ENCODE data around the gene CAT. TPM values are rescaled to one million over a fixed set of nuclear protein-coding genes. Genes with fewer than 3 reads are reported as not detected.

CAT gene
- total RNA-seq, 1 donor from 2014 or later = 16.4 TPM

- TF ChIP-seq, protein P1, sequence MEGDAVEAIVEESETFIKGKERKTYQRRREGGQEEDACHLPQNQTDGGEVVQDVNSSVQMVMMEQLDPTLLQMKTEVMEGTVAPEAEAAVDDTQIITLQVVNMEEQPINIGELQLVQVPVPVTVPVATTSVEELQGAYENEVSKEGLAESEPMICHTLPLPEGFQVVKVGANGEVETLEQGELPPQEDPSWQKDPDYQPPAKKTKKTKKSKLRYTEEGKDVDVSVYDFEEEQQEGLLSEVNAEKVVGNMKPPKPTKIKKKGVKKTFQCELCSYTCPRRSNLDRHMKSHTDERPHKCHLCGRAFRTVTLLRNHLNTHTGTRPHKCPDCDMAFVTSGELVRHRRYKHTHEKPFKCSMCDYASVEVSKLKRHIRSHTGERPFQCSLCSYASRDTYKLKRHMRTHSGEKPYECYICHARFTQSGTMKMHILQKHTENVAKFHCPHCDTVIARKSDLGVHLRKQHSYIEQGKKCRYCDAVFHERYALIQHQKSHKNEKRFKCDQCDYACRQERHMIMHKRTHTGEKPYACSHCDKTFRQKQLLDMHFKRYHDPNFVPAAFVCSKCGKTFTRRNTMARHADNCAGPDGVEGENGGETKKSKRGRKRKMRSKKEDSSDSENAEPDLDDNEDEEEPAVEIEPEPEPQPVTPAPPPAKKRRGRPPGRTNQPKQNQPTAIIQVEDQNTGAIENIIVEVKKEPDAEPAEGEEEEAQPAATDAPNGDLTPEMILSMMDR (IDR thresholded peaks at IDR 0.05; ENCODE audit: insufficient read depth, low read length, poor library complexity, severe bottlenecking) = no peak
- H3K27me3 ChIP-seq (ENCODE audit: control insufficient read depth, insufficient read depth, low read length) = no peaks in the 10 kb centered on the region
- no peaks in the 10 kb centered on the region for H3K36me3 ChIP-seq (ENCODE audit: control insufficient read depth, insufficient read depth, low read length)
- DNase-seq (ENCODE audit: low read depth) = no peak
- no peak overlapping the region for H3K4me3 ChIP-seq (ENCODE audit: low read depth, low read length)
Observed at GRCh38 chr11:34508524-34508923, 69.8 kb downstream of the CAT start.

GRCh38 chr11:34509336-34509876 lies 70.7 kb downstream of the CAT start:
- TF ChIP-seq, protein P1 (IDR thresholded peaks at IDR 0.05; ENCODE audit: insufficient read depth, low read length, poor library complexity, severe bottlenecking) = no peak
- DNase-seq (ENCODE audit: low read depth) = no peak
- Histone ChIP-seq H3K4me3 (ENCODE audit: low read depth, low read length) (no peak overlapping the region), H3K36me3 (ENCODE audit: control insufficient read depth, insufficient read depth, low read length) (no peaks in the 10 kb centered on the region), H3K27me3 (ENCODE audit: control insufficient read depth, insufficient read depth, low read length) (no peaks in the 10 kb centered on the region)

DNA sequence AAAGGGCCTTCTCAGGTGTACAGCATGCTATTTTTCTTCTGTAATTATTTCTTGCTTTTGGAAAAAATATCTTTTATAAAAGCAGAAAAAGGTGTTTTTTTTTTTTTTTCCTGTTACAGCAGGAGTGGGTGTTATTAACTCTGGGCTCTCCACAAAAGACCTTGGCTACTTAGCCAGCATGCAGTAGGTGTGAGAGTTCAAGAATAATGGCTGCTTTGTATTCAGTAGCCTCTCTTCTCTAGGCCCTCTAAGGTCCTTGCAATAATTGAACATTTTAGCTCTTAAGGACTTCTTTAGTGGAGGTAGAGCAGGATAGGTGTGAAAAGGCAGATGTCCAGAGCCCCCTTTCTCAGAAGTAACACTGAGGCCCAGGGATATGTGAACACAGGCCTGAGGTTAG lies 71.5 kb downstream of the CAT start:
- H3K27me3 ChIP-seq (ENCODE audit: control insufficient read depth, insufficient read depth, low read length) = no peaks in the 10 kb centered on the region
- H3K36me3 ChIP-seq (ENCODE audit: control insufficient read depth, insufficient read depth, low read length) = no peaks in the 10 kb centered on the region
- no peak overlapping the region for H3K4me3 ChIP-seq (ENCODE audit: low read depth, low read length)
- TF ChIP-seq, protein P1 (IDR thresholded peaks at IDR 0.05; ENCODE audit: insufficient read depth, low read length, poor library complexity, severe bottlenecking) = no peak
- DNase-seq (ENCODE audit: low read depth) = no peak

DNA sequence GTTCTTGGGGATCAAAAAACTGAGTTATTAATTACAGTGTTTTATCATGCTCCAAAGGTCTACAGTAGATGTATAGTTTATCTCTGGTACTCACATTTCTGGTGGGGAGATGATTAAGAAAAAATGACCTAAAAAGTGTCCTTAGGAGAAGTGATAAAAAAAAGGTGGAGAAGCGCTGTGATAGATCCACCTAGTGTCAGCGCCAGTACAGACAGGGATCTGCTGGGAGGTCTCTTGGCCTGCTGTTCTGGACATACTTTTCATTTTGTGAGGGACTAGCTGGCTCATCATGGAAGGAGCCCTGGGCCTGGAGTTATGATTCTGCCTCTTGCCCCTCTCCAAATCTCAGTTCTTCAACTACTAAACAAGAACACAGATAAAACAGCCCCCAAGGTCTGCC lies 71.9 kb downstream of the CAT start:
- no peak for DNase-seq (ENCODE audit: low read depth)
- no peak overlapping the region for H3K4me3 ChIP-seq (ENCODE audit: low read depth, low read length)
- no peaks in the 10 kb centered on the region for H3K36me3 ChIP-seq (ENCODE audit: control insufficient read depth, insufficient read depth, low read length)
- TF ChIP-seq, protein P1 (IDR thresholded peaks at IDR 0.05; ENCODE audit: insufficient read depth, low read length, poor library complexity, severe bottlenecking) = no peak
- H3K27me3 ChIP-seq (ENCODE audit: control insufficient read depth, insufficient read depth, low read length) = no peaks in the 10 kb centered on the region

- no peak for DNase-seq (ENCODE audit: low read depth)
- TF ChIP-seq, protein P1 (IDR thresholded peaks at IDR 0.05; ENCODE audit: insufficient read depth, low read length, poor library complexity, severe bottlenecking) = peak; percentile 94
- Histone ChIP-seq H3K4me3 (ENCODE audit: low read depth, low read length) (no peak overlapping the region), H3K36me3 (ENCODE audit: control insufficient read depth, insufficient read depth, low read length) (no peaks in the 10 kb centered on the region), H3K27me3 (ENCODE audit: control insufficient read depth, insufficient read depth, low read length) (no peaks in the 10 kb centered on the region)
Observed at GRCh38 chr11:34512840-34513681, 74.3 kb downstream of the CAT start.
